MM.1S (cell line): ENCODE measurements around the gene PRKG1.

Experiments
- CTCF ChIP-seq: fragments of 300-600 bp; sonication (generic); IDR thresholded peaks from 2 replicates; pipeline ENCODE4 v1.5.1; 2016; ENCODE audit warnings: antibody characterized with exemption, low read length, mixed read lengths
- EZH2 ChIP-seq: fragments of 300-600 bp; sonication (generic); optimal IDR thresholded peaks from 2 replicates; pipeline ENCODE3; 2017; ENCODE audit warnings: low read depth, mild to moderate bottlenecking, antibody characterized with exemption, low read length, mixed read lengths
- EZH2phosphoT487 ChIP-seq: fragments of 300-600 bp; sonication (generic); IDR thresholded peaks from 2 replicates; pipeline ENCODE4 v1.6.1; 2018; ENCODE audit warnings: antibody characterized with exemption, low read length

GRCh38 chr10:51479711-51480110, 405.4 kb downstream of the PRKG1 start:
- TF ChIP-seq CTCF = no peak
- TF ChIP-seq EZH2phosphoT487 = no peak
- TF ChIP-seq EZH2 = no peak
